ENCODE results near the gene POC1A.

The POC1A gene

GRCh38 chr3:52119099-52119498, 35.1 kb downstream of the POC1A start:
- Mint-ChIP-seq H3K4me3 (no peak overlapping the region), H3K36me3 (no peaks in the 10 kb centered on the region), H3K27me3 (no peaks in the 10 kb centered on the region), H3K9me3 (ENCODE audit: low read depth) (no peaks in the 10 kb centered on the region), H3K27ac (no peak overlapping the region), H3K4me1 (ENCODE audit: low read depth) (no peaks in the 10 kb centered on the region)

GRCh38 chr3:52118156-52118875, 35.9 kb downstream of the POC1A start:
- Mint-ChIP-seq H3K27ac (no peak overlapping the region), H3K36me3 (no peaks in the 10 kb centered on the region), H3K4me1 (ENCODE audit: low read depth) (no peaks in the 10 kb centered on the region), H3K9me3 (ENCODE audit: low read depth) (no peaks in the 10 kb centered on the region), H3K4me3 (no peak overlapping the region), H3K27me3 (no peaks in the 10 kb centered on the region)

GRCh38 chr3:52117537-52117936, 36.7 kb downstream of the POC1A start:
- Mint-ChIP-seq H3K4me3 (no peak overlapping the region), H3K4me1 (ENCODE audit: low read depth) (no peaks in the 10 kb centered on the region), H3K9me3 (ENCODE audit: low read depth) (no peaks in the 10 kb centered on the region), H3K27me3 (no peaks in the 10 kb centered on the region), H3K27ac (no peak overlapping the region), H3K36me3 (no peaks in the 10 kb centered on the region)

- Mint-ChIP-seq H3K4me3 (no peak overlapping the region), H3K36me3 (peaks cover 2% of the 10 kb centered on the region), H3K9me3 (ENCODE audit: low read depth) (no peaks in the 10 kb centered on the region), H3K4me1 (ENCODE audit: low read depth) (no peaks in the 10 kb centered on the region), H3K27ac (no peak overlapping the region), H3K27me3 (no peaks in the 10 kb centered on the region)
These were observed 42.2 kb downstream of the POC1A start for GRCh38 chr3:52112056-52112455.

GRCh38 chr3:52110502-52110901, 43.7 kb downstream of the POC1A start:
- no peaks in the 10 kb centered on the region for H3K4me1 Mint-ChIP-seq (ENCODE audit: low read depth)
- no peak overlapping the region for H3K27ac Mint-ChIP-seq
- H3K27me3 Mint-ChIP-seq = no peaks in the 10 kb centered on the region
- H3K4me3 Mint-ChIP-seq = no peak overlapping the region
- H3K36me3 Mint-ChIP-seq = peaks cover 2% of the 10 kb centered on the region
- no peaks in the 10 kb centered on the region for H3K9me3 Mint-ChIP-seq (ENCODE audit: low read depth)

GRCh38 chr3:52109611-52110301, 44.5 kb downstream of the POC1A start:
- H3K27ac Mint-ChIP-seq = no peak overlapping the region
- no peaks in the 10 kb centered on the region for H3K4me1 Mint-ChIP-seq (ENCODE audit: low read depth)
- peaks cover 2% of the 10 kb centered on the region for H3K36me3 Mint-ChIP-seq
- H3K4me3 Mint-ChIP-seq = no peak overlapping the region
- H3K27me3 Mint-ChIP-seq = no peaks in the 10 kb centered on the region
- no peaks in the 10 kb centered on the region for H3K9me3 Mint-ChIP-seq (ENCODE audit: low read depth)

- Mint-ChIP-seq H3K4me1 (ENCODE audit: low read depth) (no peaks in the 10 kb centered on the region), H3K27me3 (no peaks in the 10 kb centered on the region), H3K36me3 (peaks cover 2% of the 10 kb centered on the region), H3K4me3 (no peak overlapping the region), H3K9me3 (ENCODE audit: low read depth) (no peaks in the 10 kb centered on the region), H3K27ac (no peak overlapping the region)
These were observed 45.7 kb downstream of the POC1A start for GRCh38 chr3:52108302-52109232.

GRCh38 chr3:52106951-52107611, 47.1 kb downstream of the POC1A start:
- no peaks in the 10 kb centered on the region for H3K4me1 Mint-ChIP-seq (ENCODE audit: low read depth)
- H3K9me3 Mint-ChIP-seq (ENCODE audit: low read depth) = peaks cover under 1% of the 10 kb centered on the region
- H3K27ac Mint-ChIP-seq = no peak overlapping the region

GRCh38 chr3:52104684-52105640, 49.3 kb downstream of the POC1A start:
- Mint-ChIP-seq H3K27me3 (no peaks in the 10 kb centered on the region), H3K36me3 (peaks cover 10% of the 10 kb centered on the region), H3K4me3 (no peak overlapping the region), H3K27ac (no peak overlapping the region), H3K4me1 (ENCODE audit: low read depth) (no peaks in the 10 kb centered on the region), H3K9me3 (ENCODE audit: low read depth) (peaks cover 12% of the 10 kb centered on the region)

More at GRCh38 chr3:52106951-52107611, 47.1 kb downstream of the POC1A start:
- H3K36me3 Mint-ChIP-seq = peaks cover 2% of the 10 kb centered on the region
- no peaks in the 10 kb centered on the region for H3K27me3 Mint-ChIP-seq
- H3K4me3 Mint-ChIP-seq = no peak overlapping the region

- peaks cover 8% of the 10 kb centered on the region for H3K36me3 Mint-ChIP-seq
- no peaks in the 10 kb centered on the region for H3K27me3 Mint-ChIP-seq
- no peak overlapping the region for H3K27ac Mint-ChIP-seq
These were observed 51.3 kb downstream of the POC1A start for GRCh38 chr3:52102934-52103333.

GRCh38 chr3:52099001-52099401, 55.2 kb downstream of the POC1A start:
- H3K27me3 Mint-ChIP-seq = no peaks in the 10 kb centered on the region
- no peak overlapping the region for H3K27ac Mint-ChIP-seq
- no peak overlapping the region for H3K4me3 Mint-ChIP-seq
- peaks cover 8% of the 10 kb centered on the region for H3K36me3 Mint-ChIP-seq
- peaks cover 12% of the 10 kb centered on the region for H3K9me3 Mint-ChIP-seq (ENCODE audit: low read depth)
- H3K4me1 Mint-ChIP-seq (ENCODE audit: low read depth) = no peaks in the 10 kb centered on the region

More at GRCh38 chr3:52102934-52103333, 51.3 kb downstream of the POC1A start:
- Mint-ChIP-seq H3K4me1 (ENCODE audit: low read depth) (no peaks in the 10 kb centered on the region), H3K4me3 (no peak overlapping the region), H3K9me3 (ENCODE audit: low read depth) (peaks cover 12% of the 10 kb centered on the region)

- H3K9me3 Mint-ChIP-seq (ENCODE audit: low read depth) = peaks cover 12% of the 10 kb centered on the region
- H3K4me1 Mint-ChIP-seq (ENCODE audit: low read depth) = no peaks in the 10 kb centered on the region
- no peak overlapping the region for H3K27ac Mint-ChIP-seq
- no peaks in the 10 kb centered on the region for H3K27me3 Mint-ChIP-seq
- H3K36me3 Mint-ChIP-seq = peaks cover 8% of the 10 kb centered on the region
- no peak overlapping the region for H3K4me3 Mint-ChIP-seq
These were observed 56.2 kb downstream of the POC1A start for GRCh38 chr3:52097851-52098507.

- Mint-ChIP-seq H3K4me3 (no peak overlapping the region), H3K4me1 (ENCODE audit: low read depth) (no peaks in the 10 kb centered on the region), H3K27me3 (no peaks in the 10 kb centered on the region), H3K27ac (no peak overlapping the region), H3K9me3 (ENCODE audit: low read depth) (peaks cover 2% of the 10 kb centered on the region), H3K36me3 (peaks cover 4% of the 10 kb centered on the region)
These were observed 58.0 kb downstream of the POC1A start for GRCh38 chr3:52095990-52096775.
